ENCODE measurements around the gene SHROOM3.

The SHROOM3 gene

DNA sequence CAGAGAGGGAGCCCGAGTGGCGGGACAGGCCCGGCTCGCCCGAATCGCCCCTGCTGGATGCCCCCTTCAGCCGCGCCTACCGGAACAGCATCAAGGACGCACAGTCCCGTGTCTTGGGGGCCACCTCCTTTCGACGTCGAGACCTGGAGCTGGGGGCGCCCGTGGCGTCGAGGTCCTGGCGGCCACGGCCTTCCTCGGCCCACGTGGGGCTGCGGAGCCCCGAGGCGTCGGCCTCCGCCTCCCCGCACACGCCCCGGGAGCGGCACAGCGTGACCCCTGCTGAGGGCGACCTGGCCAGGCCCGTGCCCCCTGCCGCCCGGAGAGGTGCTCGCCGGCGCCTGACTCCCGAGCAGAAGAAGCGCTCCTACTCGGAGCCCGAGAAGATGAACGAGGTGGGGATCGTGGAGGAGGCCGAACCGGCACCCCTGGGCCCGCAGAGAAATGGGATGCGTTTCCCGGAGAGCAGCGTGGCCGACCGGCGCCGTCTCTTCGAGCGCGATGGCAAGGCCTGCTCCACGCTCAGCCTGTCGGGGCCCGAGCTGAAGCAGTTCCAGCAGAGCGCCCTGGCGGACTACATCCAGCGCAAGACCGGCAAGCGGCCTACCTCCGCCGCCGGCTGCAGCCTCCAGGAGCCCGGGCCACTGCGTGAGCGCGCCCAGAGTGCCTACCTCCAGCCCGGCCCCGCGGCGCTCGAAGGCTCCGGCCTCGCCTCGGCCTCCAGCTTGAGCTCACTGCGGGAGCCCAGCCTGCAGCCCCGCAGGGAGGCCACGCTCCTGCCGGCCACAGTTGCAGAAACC lies 306.0 kb downstream of the SHROOM3 start:
- DNase-seq = no peak

DNA sequence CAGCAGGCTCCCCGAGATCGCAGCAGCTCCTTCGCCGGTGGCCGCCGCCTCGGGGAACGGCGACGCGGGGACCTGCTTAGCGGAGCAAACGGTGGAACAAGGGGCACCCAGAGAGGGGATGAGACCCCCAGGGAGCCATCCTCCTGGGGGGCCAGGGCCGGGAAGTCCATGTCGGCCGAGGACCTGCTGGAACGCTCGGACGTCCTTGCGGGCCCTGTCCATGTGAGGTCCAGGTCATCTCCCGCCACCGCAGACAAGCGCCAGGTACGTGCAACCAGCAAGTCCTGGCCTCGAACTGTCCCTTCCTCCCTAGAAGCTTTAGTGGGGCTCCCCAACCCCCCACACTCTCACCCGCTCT lies 306.6 kb downstream of the SHROOM3 start:
- DNase-seq = no peak

DNA sequence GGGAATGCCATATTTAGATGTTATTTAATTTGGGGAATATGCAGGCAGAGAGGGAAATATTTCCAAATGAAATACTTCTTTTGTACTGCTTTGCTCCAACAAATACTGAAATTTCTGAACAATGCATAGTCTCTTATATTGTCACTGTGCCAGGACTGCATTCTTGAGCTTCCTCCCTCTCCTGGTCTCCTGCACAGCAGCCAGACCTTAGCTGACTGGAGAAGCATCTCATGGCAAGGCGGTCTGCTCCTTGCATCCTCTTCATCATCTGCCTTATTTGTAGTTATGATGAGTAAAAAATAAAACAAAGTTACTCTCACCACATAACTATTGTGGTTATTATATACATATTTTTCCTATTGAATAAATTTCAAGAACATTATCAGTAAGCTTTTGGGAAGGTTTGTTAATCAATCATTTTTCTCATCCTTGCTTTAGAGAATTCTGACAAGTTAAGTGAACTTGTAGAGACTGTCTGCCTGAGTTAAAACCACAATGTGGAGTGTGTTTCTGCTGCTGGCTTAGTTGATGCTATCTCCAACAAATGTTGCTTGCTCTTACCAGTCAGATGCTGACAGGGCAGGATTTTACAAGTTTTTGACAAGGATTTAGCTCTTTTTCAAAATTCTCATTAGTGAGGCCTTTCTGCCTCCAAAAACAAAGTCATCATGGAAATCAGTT lies 309.4 kb downstream of the SHROOM3 start:
- no peak for DNase-seq

DNA sequence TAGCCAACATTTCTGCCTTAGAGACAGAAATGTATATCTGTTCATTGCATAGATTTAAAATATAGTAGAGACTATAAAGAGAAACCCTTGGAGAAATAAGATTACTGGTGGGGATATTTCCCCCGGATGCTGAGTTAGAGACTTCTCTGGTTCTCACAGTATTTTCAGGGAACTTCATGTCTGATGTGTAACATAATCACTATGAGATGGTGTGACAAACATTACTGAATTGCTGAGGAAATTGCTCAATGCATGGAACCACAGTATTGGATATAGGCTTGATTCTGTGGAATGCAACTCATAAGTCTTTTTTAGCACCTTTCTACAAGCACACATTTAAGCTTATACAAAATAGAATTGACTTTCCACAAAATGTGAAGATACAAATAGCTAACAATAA lies 310.2 kb downstream of the SHROOM3 start:
- DNase-seq = no peak

GRCh38 chr4:76747563-76747962 lies 312.5 kb downstream of the SHROOM3 start:
- DNase-seq = no peak

GRCh38 chr4:76748649-76749048 lies 313.6 kb downstream of the SHROOM3 start:
- no peak for DNase-seq

DNA sequence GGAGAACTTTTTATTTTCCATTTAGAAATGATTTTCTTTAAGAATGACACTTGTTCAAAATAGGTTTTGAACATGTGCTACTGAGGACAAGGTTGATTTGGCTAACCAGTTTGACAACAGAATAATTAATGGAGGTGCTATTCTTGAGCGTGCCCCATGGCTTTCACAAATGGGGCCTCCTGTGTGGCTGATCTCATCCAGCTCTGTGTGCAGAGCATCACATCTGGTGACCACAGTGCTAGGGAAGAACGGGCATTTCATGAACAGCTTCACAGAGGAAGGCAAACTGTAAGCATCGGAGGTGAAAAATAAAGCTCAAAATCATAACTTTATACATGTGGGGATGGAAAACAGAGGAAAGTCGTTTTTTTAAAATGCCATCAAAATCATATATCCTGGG lies 314.3 kb downstream of the SHROOM3 start:
- no peak for DNase-seq

- no peak for DNase-seq
These were observed 315.7 kb downstream of the SHROOM3 start for GRCh38 chr4:76750716-76751115.

- DNase-seq = no peak
These were observed 316.7 kb downstream of the SHROOM3 start for GRCh38 chr4:76751612-76752343.

GRCh38 chr4:76752861-76753501 lies 318.0 kb downstream of the SHROOM3 start:
- DNase-seq = peak in 15 of 58 donors; percentile 5 to 59 (median 29)

DNA sequence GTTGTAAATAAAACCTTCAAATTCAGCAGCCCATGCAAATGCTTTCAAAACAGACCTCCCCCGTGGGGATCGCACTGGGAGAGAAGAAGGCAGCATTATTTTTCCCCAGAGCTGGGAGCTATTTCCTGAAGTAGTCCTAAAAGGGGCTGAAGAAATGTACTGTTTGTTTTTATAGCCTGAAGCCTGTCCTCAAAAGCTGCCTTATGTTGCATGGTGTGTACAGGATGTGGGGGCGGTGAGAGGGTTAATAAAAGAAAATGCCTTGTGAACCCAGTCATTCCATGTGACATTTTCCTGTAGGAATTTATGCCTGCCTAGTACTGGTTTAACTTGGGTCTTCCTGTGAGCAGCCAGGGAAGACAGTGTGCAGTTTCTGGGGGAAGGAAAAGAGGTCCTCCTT lies 318.8 kb downstream of the SHROOM3 start:
- DNase-seq = peak in 1 of 58 donors; percentile 21

GRCh38 chr4:76754439-76754838 lies 319.4 kb downstream of the SHROOM3 start:
- no peak for DNase-seq

GRCh38 chr4:76755756-76756155 lies 320.7 kb downstream of the SHROOM3 start:
- no peak for DNase-seq

- DNase-seq = no peak
These were observed 321.4 kb downstream of the SHROOM3 start for GRCh38 chr4:76756416-76756815.

DNA sequence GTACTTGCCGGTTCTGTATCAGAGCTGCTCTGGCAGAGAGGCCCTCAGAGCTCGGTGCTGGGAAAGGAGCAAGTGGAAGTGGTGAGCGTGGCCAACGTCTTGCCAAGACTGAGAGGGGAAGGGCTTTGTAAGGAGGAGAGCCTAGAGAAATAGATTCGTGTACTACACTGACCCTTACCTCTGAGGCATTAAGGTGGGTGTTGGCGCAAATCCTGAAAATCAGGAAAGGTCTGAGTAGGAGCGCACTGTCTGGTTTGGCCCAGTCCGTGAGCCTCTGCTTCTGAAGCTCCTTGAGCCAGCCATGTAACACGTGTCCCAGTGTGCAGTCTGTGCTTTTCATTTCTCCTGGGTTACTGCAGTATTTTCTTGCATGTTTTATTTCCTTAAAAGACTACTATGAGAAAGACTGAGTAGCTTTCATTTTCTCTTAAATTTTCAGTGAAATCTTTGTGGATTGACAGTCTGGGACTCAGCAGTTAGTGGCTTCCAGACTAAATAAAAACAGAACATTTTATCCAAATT lies 322.4 kb downstream of the SHROOM3 start:
- DNase-seq = no peak

DNA sequence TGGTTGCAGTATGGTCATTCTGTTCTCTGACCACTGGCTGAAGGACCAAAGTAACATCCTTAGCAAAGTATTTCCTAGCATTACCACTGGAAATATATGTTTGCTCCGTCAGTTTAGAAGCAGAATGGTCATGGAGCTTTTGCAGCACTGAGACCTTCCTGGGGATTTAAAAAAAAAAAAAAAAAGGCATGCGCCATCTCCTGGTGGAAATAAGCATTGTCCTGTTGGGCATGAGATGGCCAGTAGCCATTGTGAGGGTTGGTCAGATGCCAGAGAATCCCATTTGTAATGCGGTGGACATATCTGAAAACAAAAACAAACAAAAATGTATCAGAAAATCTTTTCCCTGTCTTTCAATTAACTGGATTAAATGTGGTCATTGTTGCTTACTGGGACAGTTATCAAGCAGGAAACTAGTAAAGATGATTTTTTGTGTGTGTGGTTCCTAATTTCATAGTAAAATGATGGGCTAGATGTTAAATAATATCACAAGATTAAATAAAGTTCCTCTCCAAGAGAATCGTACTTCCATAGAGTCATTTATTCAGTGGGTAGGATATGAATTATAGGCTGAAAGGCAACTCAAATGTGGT lies 323.4 kb downstream of the SHROOM3 start:
- DNase-seq = peak in 9 of 58 donors; percentile 7 to 53 (median 20)

- DNase-seq = no peak
These were observed 324.0 kb downstream of the SHROOM3 start for GRCh38 chr4:76758996-76759395.

DNA sequence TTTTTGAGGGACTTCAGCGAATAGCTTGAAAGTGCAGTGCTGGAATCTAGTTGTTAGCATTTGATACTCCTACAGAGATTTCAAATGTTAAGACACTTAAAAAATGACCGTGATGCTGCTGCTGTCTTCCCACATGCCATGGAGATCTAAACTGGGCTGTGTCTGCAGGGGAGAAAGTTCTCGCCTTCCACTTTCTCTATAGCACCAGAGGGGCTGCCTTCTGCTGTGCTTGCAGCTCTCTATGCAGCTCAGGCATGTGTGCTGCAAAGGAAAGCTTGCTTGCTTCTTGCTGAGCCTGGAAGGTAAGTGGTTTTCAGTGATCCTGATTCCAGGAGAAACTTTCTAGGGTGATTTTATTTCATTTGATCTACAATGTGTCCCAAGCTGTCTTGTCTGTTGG lies 325.2 kb downstream of the SHROOM3 start:
- peak in 9 of 58 donors; percentile 7 to 55 (median 22) for DNase-seq

DNA sequence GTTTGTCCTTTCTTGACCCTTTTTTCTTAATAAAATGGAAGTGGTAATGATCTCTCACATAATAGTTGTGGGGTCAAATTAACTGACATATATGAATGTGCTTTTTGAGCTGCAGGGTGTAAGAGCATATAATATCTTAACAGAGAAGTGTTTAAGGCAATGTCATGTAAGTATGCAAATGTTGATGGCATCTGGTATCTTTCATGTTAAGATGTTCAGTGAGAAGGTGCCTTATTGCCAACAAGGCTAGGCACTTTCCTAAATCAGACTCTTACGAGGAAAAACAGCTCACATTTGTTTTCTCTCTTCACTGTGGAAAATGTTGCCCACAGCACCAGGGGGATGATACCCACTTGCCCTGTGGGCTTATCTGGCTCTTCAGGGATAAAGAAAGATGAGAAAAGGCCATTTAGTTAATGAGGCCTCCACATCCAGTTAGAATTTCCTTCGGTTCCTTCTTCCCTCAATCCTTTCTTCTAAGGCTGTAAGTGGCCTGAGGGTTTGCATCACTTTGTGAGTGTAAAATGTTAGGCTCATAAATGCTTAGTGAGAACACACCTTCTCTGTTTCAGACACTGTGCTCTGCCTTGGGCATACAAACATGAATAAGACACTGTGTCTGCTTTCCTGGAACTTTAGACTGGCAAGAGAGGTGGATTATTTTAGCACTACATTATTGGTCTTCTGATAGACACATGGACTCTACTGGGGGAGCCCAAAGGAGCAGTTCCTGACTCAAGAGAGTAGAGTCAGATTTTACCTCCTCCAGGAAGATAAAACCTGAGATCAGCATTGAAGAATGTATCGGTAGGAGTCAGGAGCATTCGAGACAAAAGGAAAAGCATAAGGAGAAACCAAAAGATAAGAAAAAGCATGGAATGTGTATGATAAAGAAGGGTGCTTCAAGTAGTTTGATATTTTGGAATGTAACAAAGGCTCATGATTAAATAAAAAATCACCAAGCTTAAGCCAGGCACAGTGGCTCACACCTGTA lies 327.4 kb downstream of the SHROOM3 start:
- DNase-seq = no peak

DNA sequence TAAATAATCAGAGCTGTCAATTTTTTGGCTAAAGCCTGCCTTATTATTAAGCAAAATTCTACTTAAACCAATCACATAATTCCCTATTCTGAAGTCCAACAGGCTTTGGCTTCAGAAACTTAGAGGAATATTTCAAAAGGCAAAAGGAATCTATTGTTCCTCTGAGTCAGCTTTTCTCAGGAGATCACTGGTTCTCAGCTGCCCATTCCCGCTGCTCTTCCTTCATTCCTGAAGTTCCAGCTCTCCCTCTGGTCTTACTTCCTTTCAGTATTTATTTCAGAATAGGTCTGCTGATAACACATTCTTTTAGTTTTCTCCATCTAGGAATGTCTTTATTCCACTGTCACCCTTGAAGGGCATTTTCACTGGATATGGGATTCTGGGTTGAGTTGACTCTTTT lies 329.2 kb downstream of the SHROOM3 start:
- DNase-seq = no peak

All from anterior cingulate cortex (tissue), 58 donors.